HG03103 (cell line): Measurements from ENCODE around the gene CHPF2.

ENCODE experiments used
- ATAC-seq: cut with Tn5 transposase; IDR thresholded peaks from one replicate; pipeline ENCODE4 v1.9.1; 2021; ENCODE audit warnings: low read depth; ENCODE audit not compliant: unreplicated experiment

The CHPF2 gene, protein sequence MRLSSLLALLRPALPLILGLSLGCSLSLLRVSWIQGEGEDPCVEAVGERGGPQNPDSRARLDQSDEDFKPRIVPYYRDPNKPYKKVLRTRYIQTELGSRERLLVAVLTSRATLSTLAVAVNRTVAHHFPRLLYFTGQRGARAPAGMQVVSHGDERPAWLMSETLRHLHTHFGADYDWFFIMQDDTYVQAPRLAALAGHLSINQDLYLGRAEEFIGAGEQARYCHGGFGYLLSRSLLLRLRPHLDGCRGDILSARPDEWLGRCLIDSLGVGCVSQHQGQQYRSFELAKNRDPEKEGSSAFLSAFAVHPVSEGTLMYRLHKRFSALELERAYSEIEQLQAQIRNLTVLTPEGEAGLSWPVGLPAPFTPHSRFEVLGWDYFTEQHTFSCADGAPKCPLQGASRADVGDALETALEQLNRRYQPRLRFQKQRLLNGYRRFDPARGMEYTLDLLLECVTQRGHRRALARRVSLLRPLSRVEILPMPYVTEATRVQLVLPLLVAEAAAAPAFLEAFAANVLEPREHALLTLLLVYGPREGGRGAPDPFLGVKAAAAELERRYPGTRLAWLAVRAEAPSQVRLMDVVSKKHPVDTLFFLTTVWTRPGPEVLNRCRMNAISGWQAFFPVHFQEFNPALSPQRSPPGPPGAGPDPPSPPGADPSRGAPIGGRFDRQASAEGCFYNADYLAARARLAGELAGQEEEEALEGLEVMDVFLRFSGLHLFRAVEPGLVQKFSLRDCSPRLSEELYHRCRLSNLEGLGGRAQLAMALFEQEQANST

DNA sequence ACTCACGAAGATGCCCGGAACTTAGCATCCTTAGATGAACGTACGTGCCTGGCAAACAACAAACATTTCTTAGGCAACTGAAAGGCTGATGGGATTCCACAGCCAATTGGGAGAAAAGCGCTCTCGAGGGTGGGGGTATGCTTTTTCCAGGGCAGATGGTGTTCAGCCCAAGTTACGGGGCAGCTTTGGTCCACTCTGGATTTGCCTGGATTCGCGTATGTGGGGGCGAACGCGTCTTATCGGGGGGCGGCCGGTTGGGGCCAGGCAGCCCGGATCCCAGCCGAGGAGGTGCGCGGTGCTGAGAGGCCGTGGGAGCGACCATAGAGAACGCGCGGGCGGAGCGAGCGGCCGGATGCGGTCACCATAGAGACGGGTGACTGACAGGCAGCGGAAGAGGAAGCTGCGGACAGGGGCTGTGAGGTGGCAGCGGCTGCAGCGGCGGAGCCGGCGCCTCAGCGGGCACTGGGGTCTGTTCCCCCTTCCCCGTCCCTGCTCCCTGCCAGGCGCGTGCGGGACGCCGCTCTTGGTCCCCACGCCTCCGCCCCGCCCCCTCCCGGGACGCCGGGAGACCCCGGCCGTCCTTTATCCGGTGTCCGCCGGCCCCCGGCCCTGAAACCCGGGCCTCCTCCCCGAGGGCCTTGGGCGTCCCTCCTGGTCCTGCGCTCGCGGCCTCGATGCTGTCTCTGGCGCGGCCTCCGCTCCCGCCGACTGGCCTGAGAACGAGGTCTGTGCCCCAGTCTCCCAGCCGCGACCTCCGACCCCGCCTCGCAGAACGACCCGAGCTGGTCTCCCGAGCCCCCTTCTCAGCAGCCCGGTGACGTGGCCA, at the start of gene CHPF2:
Gene CHPF2, plus strand, starts transcription at position 393 of the 826 bp plus-strand sequence. CDS start 1,529 bp downstream, outside the sequence.
- peak; percentile 98 for ATAC-seq

DNA sequence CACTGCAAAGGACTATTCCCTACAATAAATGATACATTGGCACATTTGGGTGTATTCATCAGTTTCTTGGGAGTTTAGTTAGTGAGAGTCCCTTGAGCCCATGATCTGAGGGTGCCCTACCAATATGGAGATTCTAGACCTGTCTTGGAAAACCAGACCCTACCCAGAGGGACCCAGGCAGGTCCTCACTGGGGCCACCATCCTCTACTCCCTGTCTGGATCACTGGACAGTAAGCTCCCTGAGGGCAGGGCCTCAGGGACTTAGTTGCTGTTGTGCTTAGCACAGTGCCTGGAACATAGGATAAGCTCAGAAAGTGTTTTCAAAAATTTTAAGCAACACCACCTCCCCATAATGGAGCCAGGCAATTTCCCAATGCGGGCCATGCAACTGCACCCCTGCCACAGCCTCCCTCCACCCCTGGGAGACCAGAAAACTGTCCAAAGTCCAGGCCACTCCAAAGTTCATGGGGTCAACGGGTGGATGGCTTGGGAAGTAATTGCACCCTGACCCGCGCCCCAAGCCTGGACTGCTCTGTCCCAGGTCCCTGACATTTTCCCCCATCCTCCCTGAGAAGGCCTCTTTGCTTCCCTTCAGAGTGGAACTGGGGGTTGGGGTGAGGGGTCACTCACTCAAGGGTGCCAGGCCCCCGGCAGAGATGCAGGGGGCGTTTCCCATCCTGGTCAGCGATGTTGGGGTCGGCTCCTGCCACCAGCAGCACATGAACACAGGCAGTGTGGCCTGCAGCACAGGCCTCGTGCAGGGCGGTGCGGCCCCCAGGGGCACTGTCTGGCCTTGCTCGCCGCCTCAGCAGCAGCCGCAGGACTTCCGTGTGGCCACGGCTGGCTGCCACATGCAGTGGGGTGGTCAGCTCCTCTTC, 46.3 kb upstream of the CHPF2 start:
- ATAC-seq = no peak

DNA sequence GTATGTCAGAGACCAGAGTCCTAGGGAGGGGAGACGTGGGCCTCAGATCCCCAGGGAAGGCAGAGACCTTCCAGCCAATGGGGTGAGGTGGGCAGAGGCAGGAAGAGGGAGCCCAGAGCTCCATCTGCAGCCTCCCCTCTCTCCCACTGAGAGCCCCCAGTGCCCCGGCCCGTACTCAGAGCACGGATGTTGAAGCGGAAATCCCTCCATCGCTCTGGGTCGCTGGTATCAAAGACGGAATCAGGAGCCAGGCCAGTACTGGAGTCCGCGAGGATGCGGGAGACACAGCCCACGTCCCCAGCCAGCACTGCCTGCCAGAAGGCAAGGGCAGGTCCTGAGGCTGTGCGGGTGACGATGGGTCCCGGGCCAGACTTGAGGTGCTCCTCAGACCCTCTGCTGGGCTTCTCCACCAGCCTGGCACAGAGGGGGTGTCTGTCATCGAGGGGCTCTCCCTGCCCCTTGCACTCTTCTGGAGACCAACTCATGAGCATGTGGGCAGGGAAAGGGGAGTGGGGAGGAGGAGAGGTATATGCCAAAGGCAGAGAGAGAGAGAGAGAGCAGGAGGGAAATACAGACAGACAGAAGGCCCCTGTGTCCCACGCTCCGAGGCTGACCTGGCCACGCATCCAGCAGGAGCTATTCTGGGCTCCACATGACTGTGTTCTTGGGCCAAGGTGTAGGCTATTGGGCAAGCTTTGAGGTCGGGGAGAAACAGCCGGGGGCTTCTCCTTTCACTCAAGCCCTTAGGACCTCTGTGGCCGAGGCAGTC, 45.5 kb upstream of the CHPF2 start, which contains the start of gene ASB10:
Gene ASB10, minus strand, starts transcription at position 611 of the 769 bp plus-strand sequence. Its CDS starts 120 bp downstream, at position 491.
- ATAC-seq = no peak

DNA sequence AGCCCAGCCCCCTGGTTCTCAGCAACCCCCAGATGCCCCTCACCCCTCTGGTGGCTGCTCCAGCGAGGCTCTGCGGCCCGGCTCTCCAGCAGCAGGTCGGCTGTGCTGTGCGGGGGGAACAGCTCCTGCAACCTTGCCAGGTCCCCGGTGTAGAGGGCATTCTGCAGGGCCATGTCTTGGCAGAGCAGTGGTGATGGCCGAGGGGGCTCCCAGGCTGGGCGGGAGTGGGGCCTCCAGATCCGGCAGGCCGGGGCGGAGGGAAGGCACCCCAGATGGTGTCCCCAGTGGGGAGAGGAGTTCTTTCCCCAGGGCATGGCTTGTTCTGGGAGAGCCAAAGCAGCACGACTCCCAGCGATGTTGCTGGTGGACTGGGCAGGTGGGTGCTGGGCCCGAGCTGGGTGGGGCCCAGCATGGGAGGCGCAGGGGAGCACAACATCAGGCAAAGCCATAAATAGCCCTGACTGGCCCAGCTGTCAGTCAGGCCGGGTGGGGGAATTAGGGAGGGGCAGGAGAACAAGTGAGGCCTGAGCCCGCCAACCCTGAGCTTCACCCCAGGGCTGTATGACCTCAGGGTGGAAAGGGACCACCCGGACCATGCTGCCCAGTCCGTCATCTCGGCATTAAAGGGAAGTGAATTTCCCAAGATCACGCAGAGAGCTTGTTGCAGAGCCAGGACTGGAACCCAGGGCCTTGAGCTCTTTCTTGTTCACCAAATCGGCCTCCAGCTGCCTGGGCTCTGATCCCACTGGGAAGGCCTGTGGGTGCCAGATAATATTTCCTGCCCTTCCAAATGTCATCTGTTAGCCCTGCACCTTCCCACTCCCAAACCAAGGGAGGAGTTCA, 44.7 kb upstream of the CHPF2 start:
- no peak for ATAC-seq

DNA sequence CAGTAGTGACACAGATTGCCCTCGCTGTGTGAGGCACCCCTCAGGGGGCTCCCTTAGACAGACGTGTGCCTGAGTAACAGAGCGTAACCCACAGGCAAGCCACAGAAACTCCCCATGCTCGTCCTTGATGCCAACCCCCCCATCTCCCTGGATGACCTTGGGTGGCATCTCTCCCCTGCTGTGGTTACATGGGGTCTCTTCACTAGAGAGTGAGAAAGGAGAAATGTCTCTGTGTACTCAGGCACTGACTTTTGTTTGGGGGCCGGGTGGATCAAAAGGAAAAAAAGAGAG, 44.1 kb upstream of the CHPF2 start:
- ATAC-seq = no peak

DNA sequence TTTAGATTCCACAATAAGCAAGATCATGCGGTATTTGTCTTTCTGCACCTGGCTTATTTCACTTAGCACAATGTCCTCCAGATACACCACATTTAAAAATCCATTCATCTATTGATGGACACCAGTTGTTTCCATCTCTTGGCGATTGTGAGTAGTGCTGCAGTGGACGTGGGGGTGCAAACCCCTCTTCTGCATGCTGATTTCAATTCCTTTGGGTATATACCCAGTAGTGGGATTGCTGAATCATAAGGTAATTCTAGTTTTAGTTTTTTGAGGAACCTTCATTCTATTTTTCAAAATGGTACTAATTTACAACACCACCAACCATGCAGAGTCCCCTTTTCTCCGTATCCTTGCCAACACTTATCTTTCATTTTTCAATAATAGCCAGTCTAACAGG, 43.2 kb upstream of the CHPF2 start:
- ATAC-seq = no peak

DNA sequence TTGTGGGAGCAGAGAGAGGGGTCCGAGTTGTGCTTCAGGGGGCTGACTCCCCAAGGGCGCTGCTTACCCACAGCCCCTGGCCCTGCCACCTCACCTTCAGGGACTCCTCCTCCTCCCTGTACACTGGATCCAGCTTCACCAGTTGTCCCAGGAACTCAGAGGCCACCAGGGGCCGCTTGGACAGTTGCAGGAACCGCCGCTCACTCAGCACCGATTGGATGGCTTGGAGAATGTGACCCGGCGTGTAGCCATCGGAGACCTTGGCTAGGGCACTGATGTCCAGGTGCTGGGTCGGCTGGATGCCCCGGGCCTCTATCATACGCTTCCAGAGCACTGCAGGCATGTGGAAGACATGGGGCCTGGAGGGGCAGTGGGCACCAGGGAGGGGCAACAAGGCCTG, 40.7 kb upstream of the CHPF2 start:
- ATAC-seq = no peak

DNA sequence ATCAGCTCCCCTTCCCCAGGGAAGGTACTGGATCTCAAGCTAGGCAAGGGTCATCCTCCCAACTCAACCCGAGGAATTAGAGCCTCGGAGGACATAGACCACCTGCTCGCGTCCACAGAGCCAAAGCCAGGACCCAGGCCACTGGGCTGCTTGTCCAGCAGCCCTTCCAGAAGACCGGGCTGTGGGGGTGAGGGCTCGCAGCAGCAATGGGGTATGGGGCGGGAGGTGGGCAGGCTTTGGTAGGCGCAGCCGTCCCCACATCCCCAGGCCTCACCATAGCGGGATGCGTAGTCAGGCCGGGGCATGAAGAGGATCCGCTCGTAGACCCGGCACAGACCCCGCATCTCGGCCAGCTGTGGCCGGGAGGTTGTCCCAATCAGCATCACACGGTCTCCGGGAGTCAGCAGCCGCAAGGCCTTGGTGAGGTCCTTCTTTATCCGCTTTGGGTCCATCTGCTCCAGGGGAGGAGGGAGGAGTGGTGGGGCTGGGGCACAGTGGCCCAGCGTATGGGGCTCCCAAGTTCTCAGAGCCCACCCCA, 40.2 kb upstream of the CHPF2 start:
- ATAC-seq = no peak

DNA sequence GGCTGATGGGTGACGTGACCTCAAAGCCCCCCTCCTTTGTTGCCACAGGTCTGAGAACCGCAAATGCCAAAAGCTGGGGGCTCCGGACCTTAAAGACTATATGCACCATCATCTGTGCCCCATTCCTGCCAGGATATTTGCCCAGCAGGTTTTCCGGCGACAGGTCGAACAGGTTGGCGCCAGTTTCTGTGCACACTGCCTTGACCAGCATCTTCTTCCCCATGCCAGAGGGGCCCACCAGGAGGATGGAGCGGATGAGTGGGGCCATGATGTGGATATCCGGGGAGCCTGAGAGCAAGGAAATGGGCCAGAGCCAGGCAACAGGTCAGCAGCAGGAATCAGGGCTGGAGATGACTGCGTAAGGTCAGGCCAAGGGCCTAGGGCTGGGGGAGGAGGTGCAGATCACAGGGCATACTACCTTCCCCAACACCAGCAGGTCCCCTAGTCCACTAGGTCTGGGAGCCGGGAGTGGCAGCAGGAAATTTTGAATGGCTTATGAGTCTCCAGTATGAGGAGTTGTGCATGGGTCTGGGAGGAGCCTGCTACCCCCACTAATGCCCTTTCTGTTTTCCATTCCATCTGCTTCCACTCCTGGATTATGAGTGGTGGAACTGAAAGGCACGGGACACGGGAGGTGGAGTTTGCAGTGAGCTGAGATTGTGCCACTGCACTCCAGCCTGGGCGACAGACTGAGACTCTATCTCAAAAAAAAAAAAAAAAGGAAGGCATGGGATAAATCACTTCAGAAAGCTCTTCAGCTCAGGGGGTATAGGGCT, 38.9 kb upstream of the CHPF2 start:
- no peak for ATAC-seq

DNA sequence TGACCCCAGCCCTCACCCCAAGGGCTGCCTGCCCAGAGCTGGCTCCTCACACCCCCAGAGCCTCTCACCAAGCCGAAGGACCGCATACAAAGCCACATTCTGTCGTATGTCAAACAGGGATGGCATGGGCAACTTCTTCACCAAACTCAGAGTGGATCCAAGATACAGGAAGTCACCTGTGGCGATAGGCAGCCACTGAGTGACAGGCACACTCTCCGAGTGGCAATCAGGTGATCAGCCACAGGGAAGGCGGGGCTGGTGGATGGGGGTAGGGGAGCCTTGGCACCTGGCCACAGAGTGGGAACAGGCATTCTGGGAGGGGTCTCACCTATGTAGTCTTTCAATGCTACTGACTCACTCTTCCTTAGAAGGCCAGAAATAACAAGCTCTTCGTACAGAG, 38.1 kb upstream of the CHPF2 start:
- no peak for ATAC-seq

DNA sequence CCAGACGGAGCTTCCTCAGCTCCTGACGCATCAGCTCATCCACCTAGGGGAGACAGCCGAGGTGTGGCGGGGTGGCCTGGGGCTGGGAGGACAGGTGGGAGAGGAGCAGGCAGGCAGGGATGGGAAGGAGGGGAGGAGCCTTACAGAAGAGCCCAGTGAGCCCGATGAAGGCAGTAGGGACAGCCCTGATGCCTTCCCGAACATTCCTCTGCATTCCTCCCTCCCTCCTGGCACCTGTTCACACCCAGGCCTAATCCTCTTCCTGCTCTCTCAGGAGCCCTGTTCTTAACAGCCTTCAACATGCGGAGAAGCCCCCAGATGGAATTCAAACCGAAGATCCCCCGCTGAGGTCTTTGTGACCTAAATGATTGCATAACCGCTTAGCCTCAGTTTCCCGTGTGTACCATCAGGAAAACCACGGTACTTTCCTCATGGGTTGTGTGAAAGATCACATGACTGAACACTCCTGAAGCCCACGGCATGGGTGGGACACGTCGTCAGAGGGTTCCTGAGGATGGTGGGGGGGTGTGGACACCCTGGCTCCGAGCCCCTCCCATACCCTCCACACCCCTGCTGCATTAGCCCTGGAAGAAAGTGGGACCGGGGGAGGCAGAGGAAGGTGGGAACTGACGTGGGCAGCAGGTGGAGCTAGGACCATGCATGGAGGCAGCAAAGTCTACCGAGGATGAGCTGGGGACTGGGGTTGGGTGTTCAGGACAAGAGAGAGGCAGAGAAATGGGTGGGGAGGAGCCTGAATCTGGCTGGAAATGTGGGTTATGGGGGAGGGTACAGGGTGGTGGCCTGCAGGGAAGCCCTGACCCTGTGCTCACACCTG, 36.5 kb upstream of the CHPF2 start:
- ATAC-seq = no peak

DNA sequence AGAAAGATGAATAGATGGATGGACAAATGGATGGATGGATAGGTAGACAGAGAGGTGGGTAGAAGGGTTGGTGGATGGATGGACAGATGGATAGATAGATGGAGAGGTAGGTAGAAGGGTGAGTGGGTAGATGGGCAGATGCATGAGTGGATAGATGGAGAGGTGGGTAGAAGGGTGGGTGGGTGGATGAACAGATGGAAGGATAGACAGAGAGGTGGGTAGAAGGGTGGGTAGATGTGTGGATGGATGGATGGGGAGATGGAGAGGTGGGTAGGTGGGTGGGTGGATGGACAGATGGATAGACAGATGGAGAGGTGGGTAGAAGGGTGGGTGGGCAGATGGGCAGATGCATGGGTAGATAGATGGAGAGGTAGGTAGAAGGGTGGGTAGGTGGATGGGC, 34.4 kb upstream of the CHPF2 start:
- ATAC-seq = no peak

DNA sequence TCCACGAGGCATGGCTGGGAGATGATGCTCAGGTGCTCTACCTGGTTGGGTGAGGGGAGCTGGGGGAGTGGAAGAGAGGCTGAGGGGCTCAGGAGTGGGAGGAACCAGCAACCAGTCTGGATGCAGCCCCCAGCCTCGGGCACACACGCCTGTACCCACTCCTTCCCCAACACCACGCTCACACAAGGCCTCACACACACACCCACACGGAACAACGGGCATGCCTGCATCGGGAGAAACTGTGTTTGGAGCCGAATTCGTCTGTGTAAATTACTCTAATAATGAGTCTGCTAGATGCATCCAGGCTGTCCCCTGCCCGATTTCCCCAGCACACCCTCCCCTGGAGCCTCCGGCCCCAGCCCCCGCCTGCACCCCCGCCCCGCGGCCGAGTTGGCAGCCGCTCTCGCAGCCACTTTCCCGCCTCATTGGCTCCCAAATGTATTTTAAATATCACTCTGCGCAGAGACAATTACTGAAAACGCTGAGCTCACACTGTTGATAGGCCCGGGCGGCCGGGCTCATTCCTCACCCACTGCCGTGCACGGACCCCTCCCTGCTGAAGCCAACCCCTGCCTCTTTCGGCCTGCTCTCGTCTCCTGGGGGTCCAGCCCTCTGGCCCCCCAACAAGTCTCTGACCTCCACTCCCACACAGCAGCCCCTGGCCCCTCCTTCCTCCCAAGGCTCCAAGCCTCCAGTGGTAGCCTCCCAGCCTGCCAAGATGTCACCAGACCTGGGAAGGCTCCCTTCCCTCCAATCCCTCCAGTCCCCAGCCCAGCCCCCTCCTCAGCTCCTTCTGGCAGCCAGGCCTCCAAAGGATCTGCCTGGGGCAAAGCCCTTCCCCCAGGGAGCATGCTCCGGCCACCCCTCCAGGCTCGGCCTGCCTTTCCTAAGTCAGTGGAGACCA, 33.1 kb upstream of the CHPF2 start:
- ATAC-seq = no peak

DNA sequence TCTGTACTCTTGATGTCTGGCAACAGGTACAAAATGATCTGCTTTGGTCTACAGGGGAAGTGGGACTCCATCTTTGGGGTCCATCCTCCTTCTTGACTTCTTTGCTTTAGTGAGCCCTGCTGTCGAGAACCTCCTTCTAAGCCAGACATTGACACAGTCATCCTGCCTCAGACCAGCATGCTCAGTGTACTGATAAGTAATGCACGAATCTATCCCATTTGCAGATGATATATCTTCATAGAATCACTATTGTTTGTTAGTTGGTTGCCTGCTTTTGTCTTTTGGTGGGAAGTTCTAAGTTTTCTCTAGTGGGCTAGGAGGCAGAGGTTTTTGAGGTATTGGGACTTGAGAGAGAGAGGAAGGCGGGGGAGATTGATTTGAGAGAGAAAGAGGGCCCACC, 30.9 kb upstream of the CHPF2 start:
- ATAC-seq = no peak

DNA sequence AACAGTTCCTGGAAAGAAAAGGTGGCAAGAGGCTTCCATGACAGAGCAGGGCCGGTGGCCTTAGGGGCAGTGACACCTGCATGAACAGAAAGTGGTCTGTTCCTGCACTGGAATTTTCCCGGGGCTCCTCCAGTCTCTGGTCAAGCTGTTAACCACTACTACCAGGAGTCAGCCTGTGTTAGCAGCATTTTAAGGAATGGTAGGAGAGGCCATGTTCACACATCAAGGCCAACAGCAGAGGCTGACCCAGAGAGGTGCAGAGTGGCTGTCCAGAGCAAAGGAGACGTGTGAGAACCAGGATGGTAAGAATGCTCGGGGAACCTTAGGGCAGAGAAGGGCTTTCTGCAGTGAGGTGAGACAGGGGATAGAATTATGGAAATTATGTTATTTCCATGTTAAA, 30.5 kb upstream of the CHPF2 start:
- no peak for ATAC-seq

DNA sequence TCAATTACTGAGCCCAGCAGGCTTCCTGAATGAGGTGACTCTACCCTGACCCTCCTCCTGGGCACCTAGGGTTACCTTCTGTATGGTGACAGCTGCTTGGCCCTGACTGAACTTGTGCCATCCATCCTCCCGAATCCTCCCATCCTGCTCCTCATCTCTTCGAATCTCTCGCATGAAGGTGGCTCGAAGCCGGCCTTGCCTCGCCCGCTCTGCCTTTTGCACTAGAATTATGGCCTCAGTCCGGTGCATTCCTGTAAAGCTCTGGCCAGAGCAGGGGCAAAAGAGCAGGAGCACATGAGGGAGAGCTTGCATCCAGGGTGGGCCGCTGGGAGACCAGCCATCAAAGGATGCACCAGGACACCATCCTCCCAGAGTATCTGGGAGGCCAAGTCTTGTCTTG, 29.4 kb upstream of the CHPF2 start:
- ATAC-seq = no peak
